Caco-2 (cell line): ENCODE data around the gene CCR8. TPM values are rescaled to one million over a fixed set of nuclear protein-coding genes. Genes with fewer than 3 reads are reported as not detected.

Experiments used
- BruUV-seq: library from RNA; stranded (reverse); fragments of 400-500 nt; replicated peaks from 2 replicates; lab custom pipeline; 2021; lab: Mats Ljungman, UMichigan
- CTCF ChIA-PET: fragments of 300-600 bp; sonication (Branson Sonifier 250); formaldehyde crosslinking; loops from one replicate; lab custom pipeline; 2022; ENCODE audit warnings: antibody characterized with exemption; lab: Charles Lee
- POLR2A ChIA-PET: fragments of 300-600 bp; sonication (Branson Sonifier 250); formaldehyde crosslinking; loops from one replicate; lab custom pipeline; 2022; ENCODE audit warnings: antibody characterized with exemption; lab: Charles Lee
- DNase-seq, 2 experiments: peaks; one replicate each; pipeline versions ENCODE4 v3.0.0 to v3.0.0-alpha.2; 2020 to 2022
- H3K27me3 ChIP-seq: replicated peaks from 2 replicates; pipeline ENCODE4 v1.6.0; 2011; ENCODE audit warnings: low read length; ENCODE audit not compliant: control insufficient read depth, insufficient read depth
- H3K36me3 ChIP-seq: 2 replicates; pipeline ENCODE4 v1.5.1; 2011; ENCODE audit warnings: low read length; ENCODE audit not compliant: control insufficient read depth, insufficient read depth
- H3K4me1 ChIP-seq: fragments of 250-450 bp; sonication (Bioruptor Pico); 2 replicates; pipeline ENCODE4 v1.5.1; 2020; ENCODE audit warnings: mild to moderate bottlenecking
- H3K4me3 ChIP-seq: 2 replicates; pipeline ENCODE4 v1.5.1; 2011; ENCODE audit warnings: low read depth, mild to moderate bottlenecking, control low read depth, low read length
- H3K9me3 ChIP-seq: fragments of 250-450 bp; sonication (Bioruptor Pico); 2 replicates; pipeline ENCODE4 v1.5.1; 2020; ENCODE audit warnings: mild to moderate bottlenecking, moderate library complexity
- H3K27ac Mint-ChIP-seq: one replicate; pipeline ENCODE4 v1.8.0; 2022; ENCODE audit warnings: mixed read lengths; ENCODE audit not compliant: unreplicated experiment
- H3K27me3 Mint-ChIP-seq: one replicate; pipeline ENCODE4 v1.8.0; 2022; ENCODE audit warnings: mixed read lengths; ENCODE audit not compliant: insufficient read depth, unreplicated experiment
- H3K36me3 Mint-ChIP-seq: one replicate; pipeline ENCODE4 v1.8.0; 2022; ENCODE audit warnings: mild to moderate bottlenecking, mixed read lengths; ENCODE audit not compliant: insufficient read depth, unreplicated experiment
- H3K4me1 Mint-ChIP-seq: one replicate; pipeline ENCODE4 v1.8.0; 2022; ENCODE audit warnings: low read depth, mixed read lengths; ENCODE audit not compliant: unreplicated experiment
- H3K4me3 Mint-ChIP-seq: one replicate; pipeline ENCODE4 v1.8.0; 2022; ENCODE audit warnings: mild to moderate bottlenecking, moderate library complexity, mixed read lengths; ENCODE audit not compliant: unreplicated experiment
- H3K9me3 Mint-ChIP-seq: one replicate; pipeline ENCODE4 v1.8.0; 2022; ENCODE audit warnings: mixed read lengths; ENCODE audit not compliant: unreplicated experiment
- CTCF ChIP-seq, 2 experiments: fragments of 200-600 bp in 1 of 2; IDR thresholded peaks; 1 replicate in 1 of 2; 2 replicates in 1 of 2; pipeline versions ENCODE4 v1.5.1 to v1.8.0; 2011 to 2022; ENCODE audit warnings: antibody characterized with exemption in 1 of 2, control low read depth in 1 of 2, inconsistent platforms in 1 of 2, low read depth in 1 of 2, low read length in 1 of 2, mild to moderate bottlenecking in 1 of 2, moderate library complexity in 1 of 2; ENCODE audit not compliant: insufficient read depth in 1 of 2, severe bottlenecking in 1 of 2, unreplicated experiment in 1 of 2
- intact Hi-C: fragments of 100-400 bp; cut with micrococcal nuclease; formaldehyde crosslinking; loops from one replicate; pipeline ENCODE4 v1.10.0; 2022; ENCODE audit not compliant: unreplicated experiment
- total RNA-seq: library from RNA; stranded (reverse); gene quantifications from 2 replicates; pipeline ENCODE4 v1.2.3, GENCODE V29; 2022

The CCR8 gene
- total RNA-seq, 1 experiment from 2014 or later = not detected

GRCh38 chr3:39302178-39302577, 27.3 kb upstream of the CCR8 start:
- ChIA-PET POLR2A (no interaction called here), CTCF (no interaction called here)
- peaks cover 16% of the 10 kb centered on the region for H3K27me3 Mint-ChIP-seq
- intact Hi-C loops = no loop called here
- TF ChIP-seq CTCF (IDR thresholded peaks at IDR 0.05; ENCODE audit: insufficient read depth in 1 of 2, low read depth in 1 of 2, low read length in 1 of 2, severe bottlenecking in 1 of 2, unreplicated experiment in 1 of 2) = no peak
- Histone ChIP-seq H3K4me3 (no peak overlapping the region), H3K27me3 (no peaks in the 10 kb centered on the region), H3K36me3 (no peaks in the 10 kb centered on the region), H3K9me3 (peaks cover 23% of the 10 kb centered on the region), H3K4me1 (no peaks in the 10 kb centered on the region)
- no peak overlapping the region for H3K27ac Mint-ChIP-seq
- peaks cover 6% of the 10 kb centered on the region for H3K36me3 Mint-ChIP-seq
- H3K4me3 Mint-ChIP-seq = no peak overlapping the region
- no peak for DNase-seq
- no peaks in the 10 kb centered on the region for H3K4me1 Mint-ChIP-seq
- H3K9me3 Mint-ChIP-seq = peaks cover 51% of the 10 kb centered on the region
- BruUV-seq = no TSS peak

GRCh38 chr3:39313289-39313688, 16.2 kb upstream of the CCR8 start:
- Histone ChIP-seq H3K4me1 (peaks cover 16% of the 10 kb centered on the region), H3K36me3 (no peaks in the 10 kb centered on the region), H3K27me3 (no peaks in the 10 kb centered on the region), H3K9me3 (peaks cover 17% of the 10 kb centered on the region), H3K4me3 (no peak overlapping the region)
- Mint-ChIP-seq H3K4me1 (no peaks in the 10 kb centered on the region), H3K27me3 (peaks cover 4% of the 10 kb centered on the region), H3K36me3 (peaks cover 25% of the 10 kb centered on the region), H3K9me3 (peaks cover 35% of the 10 kb centered on the region), H3K4me3 (no peak overlapping the region), H3K27ac (no peak overlapping the region)
- BruUV-seq = no TSS peak
- no peak for TF ChIP-seq CTCF (IDR thresholded peaks at IDR 0.05; ENCODE audit: insufficient read depth in 1 of 2, low read depth in 1 of 2, low read length in 1 of 2, severe bottlenecking in 1 of 2, unreplicated experiment in 1 of 2)
- intact Hi-C loops = no loop called here
- ChIA-PET CTCF (no interaction called here), POLR2A (no interaction called here)
- no peak for DNase-seq

- no peak for DNase-seq
- Histone ChIP-seq H3K4me3 (no peak overlapping the region), H3K36me3 (no peaks in the 10 kb centered on the region), H3K27me3 (no peaks in the 10 kb centered on the region), H3K9me3 (peaks cover 21% of the 10 kb centered on the region), H3K4me1 (peaks cover 17% of the 10 kb centered on the region)
- no peak overlapping the region for H3K4me3 Mint-ChIP-seq
- intact Hi-C loops = loop anchor here (5.0 kb wide), 1 partner anchor 67 kb away; the partner anchor contains the start of gene SLC25A38
- H3K27me3 Mint-ChIP-seq = no peaks in the 10 kb centered on the region
- H3K4me1 Mint-ChIP-seq = no peaks in the 10 kb centered on the region
- H3K36me3 Mint-ChIP-seq = peaks cover 25% of the 10 kb centered on the region
- CTCF ChIA-PET = no interaction called here
- POLR2A ChIA-PET = no interaction called here
- no peak overlapping the region for H3K27ac Mint-ChIP-seq
- H3K9me3 Mint-ChIP-seq = peaks cover 42% of the 10 kb centered on the region
- BruUV-seq = no TSS peak
- TF ChIP-seq CTCF (IDR thresholded peaks at IDR 0.05; ENCODE audit: insufficient read depth in 1 of 2, low read depth in 1 of 2, low read length in 1 of 2, severe bottlenecking in 1 of 2, unreplicated experiment in 1 of 2) = no peak
Observed at GRCh38 chr3:39315420-39315819, 14.1 kb upstream of the CCR8 start.
